HCT116 (cell line): ENCODE measurements around the gene CCDC28B. TPM values are rescaled to one million over a fixed set of nuclear protein-coding genes. Genes with fewer than 3 reads are reported as not detected.

Experiments used
- ATAC-seq: fragments of 200-7000 bp; cut with Tn5 transposase; 2 replicates; pipeline ENCODE4 v1.9.1; 2020; ENCODE audit warnings: mild to moderate bottlenecking, moderate library complexity
- BruUV-seq: library from RNA; stranded (reverse); fragments of 400-500 nt; replicated peaks from 2 replicates; lab custom pipeline; 2021; lab: Mats Ljungman, UMichigan
- CTCF ChIA-PET: fragments of 300-600 bp; sonication (Branson Sonifier 250); formaldehyde crosslinking; loops from one replicate; lab custom pipeline; 2021; ENCODE audit warnings: antibody characterized with exemption; lab: Charles Lee
- POLR2A ChIA-PET: fragments of 300-600, 350-600 bp; sonication (Branson Sonifier 250); formaldehyde crosslinking; loops from one replicate; lab custom pipeline; 2021; ENCODE audit warnings: antibody characterized with exemption; lab: Charles Lee
- RAD21 ChIA-PET, 2 experiments: fragments of 300-600 bp; sonication (Branson Sonifier 250); formaldehyde crosslinking; loops; one replicate each; lab custom pipeline; 2023; ENCODE audit warnings: low total read pairs in 2 of 2; ENCODE audit not compliant: uncharacterized antibody in 2 of 2, unreplicated experiment in 2 of 2, low non-redundant PET in 1 of 2; lab: Charles Lee
- DNase-seq: peaks from one replicate; pipeline ENCODE4 v3.0.0-alpha.2; 2010; ENCODE audit warnings: low read depth, low spot score
- H2AFZ ChIP-seq: fragments of 200-600 bp; shearing (Covaris generic), sonication (generic); 2 replicates; pipeline ENCODE4 v1.6.1; 2017; ENCODE audit warnings: low read depth, mixed run types, mixed read lengths, antibody characterized with exemption, low read length; ENCODE audit not compliant: poor library complexity, severe bottlenecking
- H3K27ac ChIP-seq: 2 replicates; pipeline ENCODE4 v1.5.1; 2012; ENCODE audit warnings: low read depth, low read length
- H3K27me3 ChIP-seq: fragments of 200-600 bp; sonication (generic); 2 replicates; pipeline ENCODE4 v1.6.1; 2016; ENCODE audit warnings: mixed run types, low read length, mixed read lengths; ENCODE audit not compliant: insufficient read depth
- H3K36me3 ChIP-seq, 2 experiments: fragments of 200-500 bp in 1 of 2; fragments of 200-600 bp in 1 of 2; sonication (Bioruptor generic) in 1 of 2; sonication (generic) in 1 of 2; 2 replicates each; pipeline versions ENCODE4 v1.5.1 to v1.6.1; 2014 to 2016; ENCODE audit warnings: low read length in 2 of 2, inconsistent platforms in 1 of 2, mixed read lengths in 1 of 2, mixed run types in 1 of 2; ENCODE audit not compliant: insufficient read depth in 2 of 2, control insufficient read depth in 1 of 2
- H3K4me1 ChIP-seq, 2 experiments: fragments of 200-600 bp in 1 of 2; sonication (generic) in 1 of 2; 2 replicates each; pipeline versions ENCODE4 v1.5.1 to v1.6.1; 2012 to 2017; ENCODE audit warnings: low read length in 2 of 2, inconsistent platforms in 1 of 2, mild to moderate bottlenecking in 1 of 2, mixed read lengths in 1 of 2, mixed run types in 1 of 2, moderate library complexity in 1 of 2; ENCODE audit not compliant: insufficient read depth in 2 of 2, control insufficient read depth in 1 of 2
- H3K4me2 ChIP-seq: fragments of 200-600 bp; sonication (generic); 2 replicates; pipeline ENCODE4 v1.6.1; 2017; ENCODE audit warnings: mixed run types, low read length, mixed read lengths
- H3K4me3 ChIP-seq, 2 experiments: fragments of 200-600 bp in 1 of 2; sonication (generic) in 1 of 2; replicated peaks in 1 of 2; 2 replicates each; pipeline ENCODE4 v1.5.1; 2011 to 2016; ENCODE audit warnings: low read length in 2 of 2, control low read depth in 1 of 2, low read depth in 1 of 2, mild to moderate bottlenecking in 1 of 2, mixed read lengths in 1 of 2, mixed run types in 1 of 2
- H3K79me2 ChIP-seq: fragments of 200-600 bp; sonication (generic); 2 replicates; pipeline ENCODE4 v1.6.1; 2017; ENCODE audit warnings: mild to moderate bottlenecking, mixed run types, low read length, moderate library complexity, mixed read lengths; ENCODE audit not compliant: insufficient read depth
- H3K9ac ChIP-seq: fragments of 200-600 bp; sonication (generic); 2 replicates; pipeline ENCODE4 v1.6.1; 2016; ENCODE audit warnings: low read length, mixed read lengths
- H3K9me2 ChIP-seq: fragments of 200-600 bp; sonication (generic), shearing (Covaris generic); 2 replicates; pipeline ENCODE4 v1.6.1; 2017; ENCODE audit warnings: mixed run types, mild to moderate bottlenecking, moderate library complexity; ENCODE audit not compliant: insufficient read depth
- H3K9me3 ChIP-seq, 2 experiments: fragments of 200-500 bp in 1 of 2; fragments of 200-600 bp in 1 of 2; sonication (Bioruptor generic) in 1 of 2; sonication (generic) in 1 of 2; 2 replicates each; pipeline ENCODE4 v1.6.1; 2014 to 2017; ENCODE audit warnings: low read length in 2 of 2, mixed read lengths in 2 of 2, inconsistent platforms in 1 of 2, low read depth in 1 of 2, mild to moderate bottlenecking in 1 of 2, mixed run types in 1 of 2, moderate library complexity in 1 of 2; ENCODE audit not compliant: control insufficient read depth in 1 of 2, insufficient read depth in 1 of 2
- H4K20me1 ChIP-seq: fragments of 200-600 bp; sonication (generic), shearing (Covaris generic); 2 replicates; pipeline ENCODE4 v1.6.1; 2017; ENCODE audit warnings: mixed run types, mild to moderate bottlenecking, moderate library complexity; ENCODE audit not compliant: insufficient read depth
- CBX3 ChIP-seq: IDR thresholded peaks from 2 replicates; pipeline ENCODE4 v1.6.1; 2012; ENCODE audit warnings: low read depth
- CEBPB ChIP-seq: IDR thresholded peaks from 2 replicates; pipeline ENCODE4 v1.6.1; 2012; ENCODE audit warnings: low read depth
- EGR1 ChIP-seq: IDR thresholded peaks from 2 replicates; pipeline ENCODE4 v1.6.1; 2012; ENCODE audit warnings: low read depth
- ELF1 ChIP-seq: IDR thresholded peaks from 2 replicates; pipeline ENCODE4 v1.6.1; 2012; ENCODE audit warnings: low read depth, borderline replicate concordance
- EZH2 ChIP-seq: fragments of 200-600 bp; sonication (generic); IDR thresholded peaks from 2 replicates; pipeline ENCODE4 v1.6.1; 2017; ENCODE audit warnings: antibody characterized with exemption, mixed run types
- EZH2phosphoT487 ChIP-seq: fragments of 200-600 bp; IDR thresholded peaks from 2 replicates; pipeline ENCODE4 v1.6.1; 2018; ENCODE audit warnings: antibody characterized with exemption, borderline replicate concordance
- FOSL1 ChIP-seq: IDR thresholded peaks from 2 replicates; pipeline ENCODE4 v1.6.1; 2012; ENCODE audit warnings: low read depth
- POLR2AphosphoS5 ChIP-seq: IDR thresholded peaks from 2 replicates; pipeline ENCODE4 v1.6.1; 2011; ENCODE audit warnings: mild to moderate bottlenecking, low read depth, low read length, moderate library complexity
- TCF7L2 ChIP-seq: IDR thresholded peaks from 2 replicates; pipeline ENCODE4 v1.7.0; 2011; ENCODE audit warnings: borderline replicate concordance, inconsistent platforms; ENCODE audit not compliant: insufficient read depth, insufficient read length; ENCODE audit errors: extremely low read depth
- ZFX ChIP-seq: fragments of 450-650 bp; IDR thresholded peaks from 2 replicates; pipeline ENCODE4 v1.6.1; 2017
- ZNF274 ChIP-seq: fragments of 200-500 bp; sonication (Bioruptor generic); IDR thresholded peaks from 2 replicates; pipeline ENCODE4 v1.6.1; 2014; ENCODE audit warnings: mild to moderate bottlenecking, low read depth, low read length, inconsistent platforms
- intact Hi-C: fragments of 100-400 bp; cut with micrococcal nuclease; formaldehyde crosslinking; loops from 2 replicates; pipeline ENCODE4 v1.10.0; 2022
- total RNA-seq: library from RNA; stranded (reverse); gene quantifications from one replicate; pipeline ENCODE4 v1.2.1, GENCODE V29; 2021; ENCODE audit not compliant: unreplicated experiment
- TF ChIP-seq, protein P1 (sequence below): IDR thresholded peaks from 2 replicates; pipeline ENCODE4 v1.6.1; 2012
- TF ChIP-seq, protein P2 (sequence below): IDR thresholded peaks from 2 replicates; pipeline ENCODE4 v1.6.1; 2011; ENCODE audit warnings: mild to moderate bottlenecking, low read length, moderate library complexity; ENCODE audit not compliant: insufficient replicate concordance; ENCODE audit errors: extremely low read depth
- TF ChIP-seq, protein P3 (sequence below): IDR thresholded peaks from 2 replicates; pipeline ENCODE4 v1.6.1; 2012
- TF ChIP-seq, protein P4 (sequence below): IDR thresholded peaks from 2 replicates; pipeline ENCODE4 v1.6.1; 2012; ENCODE audit warnings: low read depth

CCDC28B gene
- total RNA-seq, 1 experiment from 2014 or later = 5.9 TPM

DNA sequence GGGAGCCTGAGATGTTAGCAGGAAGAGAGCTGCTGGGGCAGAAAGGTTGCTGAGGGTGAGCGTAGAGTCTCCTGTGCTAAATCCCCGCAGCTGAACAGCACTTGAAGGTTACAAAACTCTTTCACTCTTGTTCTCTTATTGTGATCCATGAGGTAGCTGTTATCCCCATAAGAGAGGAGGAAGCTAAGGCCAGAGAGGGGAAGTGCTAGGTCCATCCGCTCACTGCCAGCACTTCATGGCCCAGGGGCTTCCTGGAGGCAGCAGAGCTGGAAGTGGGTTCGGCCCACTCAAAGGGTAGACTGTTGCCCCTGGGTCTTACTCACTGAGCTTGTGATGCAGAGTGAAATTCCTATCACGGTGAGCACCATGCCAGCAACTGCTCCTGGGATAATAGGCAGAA is 16.2 kb downstream of the CCDC28B start:
- no peak overlapping the region for H2AFZ ChIP-seq
- no peaks in the 10 kb centered on the region for H3K9me2 ChIP-seq
- H3K4me3 ChIP-seq = no peak overlapping the region
- ChIA-PET CTCF (interaction anchor here (1.1 to 1.6 kb wide), 3 partner anchors 10 to 178 kb away, joined by 4 read pairs; partner anchors contain the start of gene BSDC1), POLR2A (no interaction called here), RAD21 (interaction anchor here (1.4 kb wide), 2 partner anchors 32 kb away, joined by 4 read pairs; no protein-coding TSS in a partner anchor)
- H3K79me2 ChIP-seq = peaks cover 6% of the 10 kb centered on the region; the same call in 1 of the 2 replicates
- no TSS peak for BruUV-seq
- H4K20me1 ChIP-seq = no peaks in the 10 kb centered on the region
- intact Hi-C loops = loop anchor here (5.0 kb wide), 1 partner anchor 76 kb away; the partner anchor contains the start of gene HDAC1
- TF ChIP-seq, protein P1, sequence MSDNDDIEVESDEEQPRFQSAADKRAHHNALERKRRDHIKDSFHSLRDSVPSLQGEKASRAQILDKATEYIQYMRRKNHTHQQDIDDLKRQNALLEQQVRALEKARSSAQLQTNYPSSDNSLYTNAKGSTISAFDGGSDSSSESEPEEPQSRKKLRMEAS = no peak
- TF ChIP-seq EZH2phosphoT487 = no peak
- TF ChIP-seq CEBPB = no peak
- TF ChIP-seq, protein P2, sequence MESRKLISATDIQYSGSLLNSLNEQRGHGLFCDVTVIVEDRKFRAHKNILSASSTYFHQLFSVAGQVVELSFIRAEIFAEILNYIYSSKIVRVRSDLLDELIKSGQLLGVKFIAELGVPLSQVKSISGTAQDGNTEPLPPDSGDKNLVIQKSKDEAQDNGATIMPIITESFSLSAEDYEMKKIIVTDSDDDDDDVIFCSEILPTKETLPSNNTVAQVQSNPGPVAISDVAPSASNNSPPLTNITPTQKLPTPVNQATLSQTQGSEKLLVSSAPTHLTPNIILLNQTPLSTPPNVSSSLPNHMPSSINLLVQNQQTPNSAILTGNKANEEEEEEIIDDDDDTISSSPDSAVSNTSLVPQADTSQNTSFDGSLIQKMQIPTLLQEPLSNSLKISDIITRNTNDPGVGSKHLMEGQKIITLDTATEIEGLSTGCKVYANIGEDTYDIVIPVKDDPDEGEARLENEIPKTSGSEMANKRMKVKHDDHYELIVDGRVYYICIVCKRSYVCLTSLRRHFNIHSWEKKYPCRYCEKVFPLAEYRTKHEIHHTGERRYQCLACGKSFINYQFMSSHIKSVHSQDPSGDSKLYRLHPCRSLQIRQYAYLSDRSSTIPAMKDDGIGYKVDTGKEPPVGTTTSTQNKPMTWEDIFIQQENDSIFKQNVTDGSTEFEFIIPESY = no peak
- TF ChIP-seq, protein P3, sequence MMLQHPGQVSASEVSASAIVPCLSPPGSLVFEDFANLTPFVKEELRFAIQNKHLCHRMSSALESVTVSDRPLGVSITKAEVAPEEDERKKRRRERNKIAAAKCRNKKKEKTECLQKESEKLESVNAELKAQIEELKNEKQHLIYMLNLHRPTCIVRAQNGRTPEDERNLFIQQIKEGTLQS = no peak
- TF ChIP-seq POLR2AphosphoS5 = no peak
- no peak for TF ChIP-seq ZNF274
- TF ChIP-seq EZH2 = no peak
- no peak for TF ChIP-seq TCF7L2
- no peak for TF ChIP-seq EGR1
- TF ChIP-seq CBX3 = no peak
- no peak for TF ChIP-seq ZFX
- TF ChIP-seq FOSL1 = no peak
- no peak for TF ChIP-seq ELF1
- TF ChIP-seq, protein P4, sequence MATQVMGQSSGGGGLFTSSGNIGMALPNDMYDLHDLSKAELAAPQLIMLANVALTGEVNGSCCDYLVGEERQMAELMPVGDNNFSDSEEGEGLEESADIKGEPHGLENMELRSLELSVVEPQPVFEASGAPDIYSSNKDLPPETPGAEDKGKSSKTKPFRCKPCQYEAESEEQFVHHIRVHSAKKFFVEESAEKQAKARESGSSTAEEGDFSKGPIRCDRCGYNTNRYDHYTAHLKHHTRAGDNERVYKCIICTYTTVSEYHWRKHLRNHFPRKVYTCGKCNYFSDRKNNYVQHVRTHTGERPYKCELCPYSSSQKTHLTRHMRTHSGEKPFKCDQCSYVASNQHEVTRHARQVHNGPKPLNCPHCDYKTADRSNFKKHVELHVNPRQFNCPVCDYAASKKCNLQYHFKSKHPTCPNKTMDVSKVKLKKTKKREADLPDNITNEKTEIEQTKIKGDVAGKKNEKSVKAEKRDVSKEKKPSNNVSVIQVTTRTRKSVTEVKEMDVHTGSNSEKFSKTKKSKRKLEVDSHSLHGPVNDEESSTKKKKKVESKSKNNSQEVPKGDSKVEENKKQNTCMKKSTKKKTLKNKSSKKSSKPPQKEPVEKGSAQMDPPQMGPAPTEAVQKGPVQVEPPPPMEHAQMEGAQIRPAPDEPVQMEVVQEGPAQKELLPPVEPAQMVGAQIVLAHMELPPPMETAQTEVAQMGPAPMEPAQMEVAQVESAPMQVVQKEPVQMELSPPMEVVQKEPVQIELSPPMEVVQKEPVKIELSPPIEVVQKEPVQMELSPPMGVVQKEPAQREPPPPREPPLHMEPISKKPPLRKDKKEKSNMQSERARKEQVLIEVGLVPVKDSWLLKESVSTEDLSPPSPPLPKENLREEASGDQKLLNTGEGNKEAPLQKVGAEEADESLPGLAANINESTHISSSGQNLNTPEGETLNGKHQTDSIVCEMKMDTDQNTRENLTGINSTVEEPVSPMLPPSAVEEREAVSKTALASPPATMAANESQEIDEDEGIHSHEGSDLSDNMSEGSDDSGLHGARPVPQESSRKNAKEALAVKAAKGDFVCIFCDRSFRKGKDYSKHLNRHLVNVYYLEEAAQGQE = no peak
- TF ChIP-seq, all 23 proteins: peak for 0
- H3K9ac ChIP-seq = no peak overlapping the region
- DNase-seq (no peak), ATAC-seq (no peak)
- H3K9me3 ChIP-seq = no peaks in the 10 kb centered on the region
- peaks cover 9 to 23% of the 10 kb centered on the region in 2 experiments; a peak in 3 of 4 replicates for H3K4me1 ChIP-seq
- H3K4me2 ChIP-seq = no peak overlapping the region
- H3K27me3 ChIP-seq = no peaks in the 10 kb centered on the region
- H3K27ac ChIP-seq = no peak overlapping the region
- H3K36me3 ChIP-seq = peaks cover 2 to 4% of the 10 kb centered on the region in 2 experiments; a peak in 1 of 4 replicates
